IPS DF 6.9 (cell line): ENCODE measurements around the gene MAD2L1BP.

Experiments
- DNase-seq: peaks from one replicate; pipeline ENCODE4 v3.0.0-alpha.2; 2013; ENCODE audit warnings: low read depth, low spot score
- H3K27ac ChIP-seq: one replicate; pipeline ENCODE4 v1.5.1; 2013; ENCODE audit warnings: low read length, control low read depth
- H3K27me3 ChIP-seq: 2 replicates; pipeline ENCODE4 v1.6.1; 2013; ENCODE audit warnings: mild to moderate bottlenecking, low read length; ENCODE audit not compliant: control insufficient read depth, insufficient read depth
- H3K36me3 ChIP-seq: 2 replicates; pipeline ENCODE4 v1.6.1; 2013; ENCODE audit warnings: low read length; ENCODE audit not compliant: control insufficient read depth, insufficient read depth
- H3K4me1 ChIP-seq: 2 replicates; pipeline ENCODE4 v1.6.1; 2013; ENCODE audit warnings: low read length; ENCODE audit not compliant: control insufficient read depth, insufficient read depth
- H3K4me3 ChIP-seq: 2 replicates; pipeline ENCODE4 v1.5.1; 2013; ENCODE audit warnings: mild to moderate bottlenecking, low read length
- H3K9me3 ChIP-seq: 2 replicates; pipeline ENCODE4 v1.6.1; 2013; ENCODE audit warnings: low read length, inconsistent platforms; ENCODE audit not compliant: control insufficient read depth, insufficient read depth
- WGBS: extraction: QIAGEN DNeasy Blood & Tissue Kit; methylation state at CpG from one replicate; pipeline ENCODE4 v1.1.7; 2013; ENCODE audit warnings: mixed read lengths, missing lambda C conversion rate; ENCODE audit not compliant: insufficient read length, insufficient coverage; 5-methylcytosine and 5-hydroxymethylcytosine counted together

The MAD2L1BP gene

GRCh38 chr6:43610431-43610830 lies 25.2 kb upstream of the MAD2L1BP start:
- no peaks in the 10 kb centered on the region for H3K4me1 ChIP-seq
- no peaks in the 10 kb centered on the region; the same call in 1 of the 2 replicates for H3K36me3 ChIP-seq

GRCh38 chr6:43613721-43614395 lies 21.8 kb upstream of the MAD2L1BP start:
- DNase-seq = no peak
- no peaks in the 10 kb centered on the region for H3K27me3 ChIP-seq
- no peak overlapping the region for H3K4me3 ChIP-seq
- WGBS = no CpG with 5 or more reads among the region's 6 CpGs
- H3K4me1 ChIP-seq = no peaks in the 10 kb centered on the region
- H3K9me3 ChIP-seq = no peaks in the 10 kb centered on the region
- no peaks in the 10 kb centered on the region; the same call in 1 of the 2 replicates for H3K36me3 ChIP-seq
- no peak overlapping the region for H3K27ac ChIP-seq

More at GRCh38 chr6:43610431-43610830, 25.2 kb upstream of the MAD2L1BP start:
- H3K27ac ChIP-seq = no peak overlapping the region
- no peak overlapping the region for H3K4me3 ChIP-seq
- WGBS = no CpG with 5 or more reads among the region's 5 CpGs
- H3K9me3 ChIP-seq = no peaks in the 10 kb centered on the region
- H3K27me3 ChIP-seq = no peaks in the 10 kb centered on the region
- no peak for DNase-seq

- WGBS = no CpG with 5 or more reads among the region's 3 CpGs
- H3K4me1 ChIP-seq = no peaks in the 10 kb centered on the region
- no peak for DNase-seq
- no peaks in the 10 kb centered on the region; the same call in 1 of the 2 replicates for H3K36me3 ChIP-seq
- H3K27me3 ChIP-seq = no peaks in the 10 kb centered on the region
- H3K4me3 ChIP-seq = no peak overlapping the region
- H3K9me3 ChIP-seq = no peaks in the 10 kb centered on the region
- no peak overlapping the region for H3K27ac ChIP-seq
Observed at GRCh38 chr6:43614396-43614730, 21.3 kb upstream of the MAD2L1BP start.

- Histone ChIP-seq H3K36me3 (peaks cover 8% of the 10 kb centered on the region; the same call in 1 of the 2 replicates), H3K9me3 (no peaks in the 10 kb centered on the region), H3K4me3 (no peak overlapping the region), H3K4me1 (no peaks in the 10 kb centered on the region), H3K27me3 (no peaks in the 10 kb centered on the region), H3K27ac (no peak overlapping the region)
- WGBS = no CpG with 5 or more reads among the region's 9 CpGs
- DNase-seq = no peak
Observed at GRCh38 chr6:43616725-43617472, 18.7 kb upstream of the MAD2L1BP start.

- peaks cover 43% of the 10 kb centered on the region for H3K36me3 ChIP-seq
- no peak overlapping the region for H3K4me3 ChIP-seq
- DNase-seq = no peak
- no peaks in the 10 kb centered on the region for H3K4me1 ChIP-seq
- no peaks in the 10 kb centered on the region for H3K9me3 ChIP-seq
- WGBS = no CpG with 5 or more reads among the region's 12 CpGs
- H3K27ac ChIP-seq = no peak overlapping the region
- H3K27me3 ChIP-seq = no peaks in the 10 kb centered on the region
Observed at GRCh38 chr6:43621078-43621835, 14.4 kb upstream of the MAD2L1BP start.

GRCh38 chr6:43621836-43622180 lies 13.8 kb upstream of the MAD2L1BP start:
- Histone ChIP-seq H3K27ac (no peak overlapping the region), H3K4me1 (no peaks in the 10 kb centered on the region), H3K4me3 (no peak overlapping the region), H3K36me3 (peaks cover 43% of the 10 kb centered on the region), H3K9me3 (no peaks in the 10 kb centered on the region), H3K27me3 (no peaks in the 10 kb centered on the region)
- DNase-seq = no peak
- WGBS = no CpG with 5 or more reads among the region's 10 CpGs

- no CpG with 5 or more reads among the region's 10 CpGs for WGBS
- no peaks in the 10 kb centered on the region for H3K27me3 ChIP-seq
- DNase-seq = no peak
- H3K27ac ChIP-seq = no peak overlapping the region
- no peaks in the 10 kb centered on the region for H3K4me1 ChIP-seq
- peaks cover 46% of the 10 kb centered on the region for H3K36me3 ChIP-seq
- no peak overlapping the region for H3K4me3 ChIP-seq
- no peaks in the 10 kb centered on the region for H3K9me3 ChIP-seq
Observed at GRCh38 chr6:43622541-43622940, 13.1 kb upstream of the MAD2L1BP start.

- H3K4me3 ChIP-seq = no peak overlapping the region
- H3K9me3 ChIP-seq = no peaks in the 10 kb centered on the region
- DNase-seq = no peak
- peaks cover 46% of the 10 kb centered on the region for H3K36me3 ChIP-seq
- no CpG with 5 or more reads among the region's 12 CpGs for WGBS
- no peaks in the 10 kb centered on the region for H3K4me1 ChIP-seq
- no peak overlapping the region for H3K27ac ChIP-seq
- H3K27me3 ChIP-seq = no peaks in the 10 kb centered on the region
Observed at GRCh38 chr6:43623880-43624785, 11.5 kb upstream of the MAD2L1BP start.

- Histone ChIP-seq H3K36me3 (peaks cover 46% of the 10 kb centered on the region), H3K9me3 (no peaks in the 10 kb centered on the region), H3K27ac (no peak overlapping the region), H3K27me3 (no peaks in the 10 kb centered on the region), H3K4me3 (no peak overlapping the region), H3K4me1 (no peaks in the 10 kb centered on the region)
- DNase-seq = no peak
- no CpG with 5 or more reads among the region's 7 CpGs for WGBS
Observed at GRCh38 chr6:43624786-43625288, 10.8 kb upstream of the MAD2L1BP start.
